Measurements from ENCODE around the gene ACTG1.

The ACTG1 gene

GRCh38 chr17:81470270-81470943 lies 42.2 kb downstream of the ACTG1 start:
- H3K4me3 ChIP-seq (ENCODE audit: low read depth, low read length), result no peak overlapping the region
- TF ChIP-seq, protein P1, sequence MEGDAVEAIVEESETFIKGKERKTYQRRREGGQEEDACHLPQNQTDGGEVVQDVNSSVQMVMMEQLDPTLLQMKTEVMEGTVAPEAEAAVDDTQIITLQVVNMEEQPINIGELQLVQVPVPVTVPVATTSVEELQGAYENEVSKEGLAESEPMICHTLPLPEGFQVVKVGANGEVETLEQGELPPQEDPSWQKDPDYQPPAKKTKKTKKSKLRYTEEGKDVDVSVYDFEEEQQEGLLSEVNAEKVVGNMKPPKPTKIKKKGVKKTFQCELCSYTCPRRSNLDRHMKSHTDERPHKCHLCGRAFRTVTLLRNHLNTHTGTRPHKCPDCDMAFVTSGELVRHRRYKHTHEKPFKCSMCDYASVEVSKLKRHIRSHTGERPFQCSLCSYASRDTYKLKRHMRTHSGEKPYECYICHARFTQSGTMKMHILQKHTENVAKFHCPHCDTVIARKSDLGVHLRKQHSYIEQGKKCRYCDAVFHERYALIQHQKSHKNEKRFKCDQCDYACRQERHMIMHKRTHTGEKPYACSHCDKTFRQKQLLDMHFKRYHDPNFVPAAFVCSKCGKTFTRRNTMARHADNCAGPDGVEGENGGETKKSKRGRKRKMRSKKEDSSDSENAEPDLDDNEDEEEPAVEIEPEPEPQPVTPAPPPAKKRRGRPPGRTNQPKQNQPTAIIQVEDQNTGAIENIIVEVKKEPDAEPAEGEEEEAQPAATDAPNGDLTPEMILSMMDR (IDR thresholded peaks at IDR 0.05; ENCODE audit: borderline replicate concordance, insufficient read depth, low read depth, low read length), result no peak

DNA sequence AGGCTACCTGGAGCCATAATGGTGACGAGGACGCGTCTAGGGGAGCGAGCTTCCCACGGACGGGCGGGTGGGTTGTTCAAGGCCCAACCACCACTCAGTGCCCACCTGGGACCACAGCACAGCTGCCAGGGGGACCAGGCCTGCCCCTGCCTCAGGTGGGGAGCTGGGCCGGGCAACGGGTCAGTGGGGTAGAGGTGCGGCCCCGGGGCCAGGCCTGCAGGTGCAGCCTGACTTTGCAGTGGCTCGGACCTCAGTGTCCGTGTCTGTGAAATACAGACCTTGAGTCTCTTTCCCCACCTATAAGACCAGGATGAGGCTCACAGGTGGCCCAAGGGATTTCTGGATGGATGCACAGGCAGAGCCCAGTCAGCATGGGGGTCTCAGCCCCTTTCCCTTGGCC lies 43.3 kb downstream of the ACTG1 start:
- TF ChIP-seq, protein P1 (IDR thresholded peaks at IDR 0.05; ENCODE audit: borderline replicate concordance, insufficient read depth, low read depth, low read length), result no peak
- no peak overlapping the region for H3K4me3 ChIP-seq (ENCODE audit: low read depth, low read length)

DNA sequence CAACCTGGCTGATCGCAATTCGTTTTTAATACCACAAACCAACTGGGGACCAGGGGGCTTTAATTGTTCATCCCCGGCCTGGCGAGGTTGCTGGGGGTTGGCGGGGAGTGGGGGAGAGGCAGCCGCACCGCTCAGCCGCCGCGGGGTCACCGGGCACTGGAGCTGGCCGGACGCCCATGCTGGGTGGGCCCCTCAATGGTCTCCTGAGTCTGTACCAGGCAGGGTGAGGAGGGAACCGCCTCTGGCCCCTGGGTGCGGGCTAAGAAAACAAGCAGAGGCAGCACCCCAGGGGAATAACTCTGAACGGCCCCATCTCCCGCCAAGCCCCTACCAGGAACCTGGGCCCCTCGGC lies 43.9 kb downstream of the ACTG1 start:
- H3K4me3 ChIP-seq (ENCODE audit: low read depth, low read length), result no peak overlapping the region
- TF ChIP-seq, protein P1 (IDR thresholded peaks at IDR 0.05; ENCODE audit: borderline replicate concordance, insufficient read depth, low read depth, low read length), result no peak

- H3K4me3 ChIP-seq (ENCODE audit: low read depth, low read length), result no peak overlapping the region
- TF ChIP-seq, protein P1 (IDR thresholded peaks at IDR 0.05; ENCODE audit: borderline replicate concordance, insufficient read depth, low read depth, low read length), result no peak
Observed at GRCh38 chr17:81468111-81468769, 44.4 kb downstream of the ACTG1 start.

DNA sequence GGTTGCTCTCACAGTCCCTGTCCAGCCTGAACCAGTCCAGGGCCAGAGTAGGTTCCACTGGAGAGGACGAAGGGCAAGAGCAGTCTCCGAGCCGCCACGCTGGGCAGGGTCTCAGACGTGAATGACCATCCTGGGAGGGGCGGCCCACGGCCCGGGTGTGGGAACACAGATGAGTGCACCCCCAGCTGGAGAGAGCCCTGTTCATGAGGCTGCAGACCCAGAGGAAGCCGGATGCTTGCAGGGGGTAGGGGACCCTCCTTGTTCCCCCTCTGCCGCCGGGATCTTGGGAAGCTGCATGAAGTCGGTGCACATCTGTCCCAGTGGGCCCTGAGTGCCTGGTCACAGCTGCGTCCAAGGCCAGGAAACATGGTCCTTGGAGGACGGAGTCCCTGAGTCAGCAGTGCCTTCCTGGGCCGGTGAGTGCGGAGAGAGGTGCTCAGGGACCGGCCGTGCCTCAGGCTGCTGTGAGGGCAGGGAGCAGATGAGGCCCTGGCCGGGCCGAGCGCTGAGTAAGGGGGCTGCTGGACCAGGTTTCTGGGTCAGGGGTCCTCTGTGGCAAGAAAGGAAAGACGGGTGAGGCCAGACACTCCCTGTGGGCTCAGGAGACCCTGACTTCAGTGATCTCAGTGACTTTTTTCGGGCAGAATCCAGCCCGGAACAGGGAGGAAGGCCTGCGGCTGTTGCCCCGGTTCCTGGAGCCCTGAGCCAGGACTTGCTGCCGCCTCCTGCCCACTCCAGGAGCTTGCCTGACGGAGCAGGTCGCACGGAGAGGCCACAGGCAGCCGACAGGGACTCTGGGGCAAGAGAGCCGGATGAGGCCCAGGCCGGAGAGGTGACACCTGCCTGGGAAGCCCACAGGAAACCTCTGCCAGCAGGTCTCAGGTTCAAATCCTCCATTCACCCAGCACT lies 45.8 kb downstream of the ACTG1 start:
- TF ChIP-seq, protein P1 (IDR thresholded peaks at IDR 0.05; ENCODE audit: borderline replicate concordance, insufficient read depth, low read depth, low read length), result no peak
- H3K4me3 ChIP-seq (ENCODE audit: low read depth, low read length), result no peak overlapping the region

DNA sequence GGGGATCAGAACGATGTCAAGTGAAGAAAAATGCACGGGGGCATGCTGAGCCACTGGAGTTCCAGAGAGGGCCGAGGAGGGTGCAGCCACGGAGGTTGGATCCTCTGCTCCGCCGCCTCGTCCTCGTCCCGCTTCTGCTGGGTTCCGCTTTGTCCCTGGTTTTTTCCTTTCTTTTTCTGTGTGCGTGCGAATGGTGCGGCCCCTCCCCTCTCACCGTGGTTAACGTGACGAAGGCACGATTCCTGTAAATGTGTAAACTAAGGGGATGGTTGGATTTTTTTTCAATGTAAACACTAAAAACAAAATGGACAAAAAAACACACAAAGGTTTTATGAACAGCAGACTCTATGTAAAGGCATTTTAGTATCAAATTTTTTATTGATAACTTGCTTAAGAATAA lies 46.7 kb downstream of the ACTG1 start:
- no peak overlapping the region for H3K4me3 ChIP-seq (ENCODE audit: low read depth, low read length)
- TF ChIP-seq, protein P1 (IDR thresholded peaks at IDR 0.05; ENCODE audit: borderline replicate concordance, insufficient read depth, low read depth, low read length), result no peak

All from GM12875 (cell line).